Chondrocyte (in vitro differentiated cells): ENCODE results near the gene TMCC1. TPM values are rescaled to one million over a fixed set of nuclear protein-coding genes. Genes with fewer than 3 reads are reported as not detected.

ENCODE experiments used
- DNase-seq: peaks from one replicate; pipeline ENCODE4 v3.0.0; 2021; ENCODE audit warnings: mixed read lengths, low spot score
- H3K27ac Mint-ChIP-seq: one replicate; pipeline ENCODE4 v1.8.0; 2021; ENCODE audit warnings: mild to moderate bottlenecking, moderate library complexity, mixed read lengths; ENCODE audit not compliant: unreplicated experiment
- H3K27me3 Mint-ChIP-seq: 2 replicates; pipeline ENCODE4 v1.8.0; 2021; ENCODE audit warnings: low read depth, mixed read lengths
- H3K36me3 Mint-ChIP-seq: 2 replicates; pipeline ENCODE4 v1.8.0; 2021; ENCODE audit warnings: low read depth, mixed read lengths
- H3K4me1 Mint-ChIP-seq: 2 replicates; pipeline ENCODE4 v1.8.0; 2021; ENCODE audit warnings: low read depth, mild to moderate bottlenecking, mixed read lengths
- H3K4me3 Mint-ChIP-seq: one replicate; pipeline ENCODE4 v1.8.0; 2021; ENCODE audit warnings: mild to moderate bottlenecking, moderate library complexity, mixed read lengths; ENCODE audit not compliant: unreplicated experiment
- H3K9me3 Mint-ChIP-seq: 2 replicates; pipeline ENCODE4 v1.8.0; 2021; ENCODE audit warnings: low read depth, mixed read lengths
- total RNA-seq: library from RNA; stranded (reverse); gene quantifications from 3 replicates; pipeline ENCODE4 v1.2.1, GENCODE V29; 2021
- TF ChIP-seq, protein P1 (sequence below): fragments of 200-600 bp; sonication (generic); IDR thresholded peaks from 2 replicates; pipeline ENCODE4 v1.5.0; 2021; ENCODE audit warnings: antibody characterized with exemption, mild to moderate bottlenecking, moderate library complexity

Gene TMCC1
- total RNA-seq, 1 donor from 2014 or later: 34.3 TPM

DNA sequence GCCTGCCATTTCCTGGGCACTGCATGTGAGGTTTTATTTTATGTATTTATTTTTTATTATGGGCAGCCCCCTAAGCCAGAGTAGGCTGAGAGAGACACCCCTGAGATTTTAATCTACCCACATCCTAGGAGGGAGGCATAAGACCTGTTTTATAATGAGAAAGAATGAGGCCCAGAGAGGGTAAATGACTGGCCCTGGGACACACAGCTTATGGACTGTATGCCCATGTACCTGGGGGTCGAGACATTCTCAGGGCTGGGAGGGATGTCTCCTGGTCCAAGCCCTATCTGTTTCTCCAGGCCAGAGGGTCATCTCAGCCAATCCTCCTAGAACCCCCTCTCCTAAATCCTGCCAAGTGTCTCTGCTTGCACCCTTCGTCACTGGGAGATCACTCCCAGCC is 293.2 kb downstream of the TMCC1 start:
- Mint-ChIP-seq H3K27me3 (no peaks in the 10 kb centered on the region), H3K4me3 (no peak overlapping the region), H3K4me1 (peaks cover 91% of the 10 kb centered on the region), H3K36me3 (no peaks in the 10 kb centered on the region), H3K9me3 (no peaks in the 10 kb centered on the region), H3K27ac (peak overlapping the region; percentile 99)
- DNase-seq: no peak
- TF ChIP-seq, protein P1, sequence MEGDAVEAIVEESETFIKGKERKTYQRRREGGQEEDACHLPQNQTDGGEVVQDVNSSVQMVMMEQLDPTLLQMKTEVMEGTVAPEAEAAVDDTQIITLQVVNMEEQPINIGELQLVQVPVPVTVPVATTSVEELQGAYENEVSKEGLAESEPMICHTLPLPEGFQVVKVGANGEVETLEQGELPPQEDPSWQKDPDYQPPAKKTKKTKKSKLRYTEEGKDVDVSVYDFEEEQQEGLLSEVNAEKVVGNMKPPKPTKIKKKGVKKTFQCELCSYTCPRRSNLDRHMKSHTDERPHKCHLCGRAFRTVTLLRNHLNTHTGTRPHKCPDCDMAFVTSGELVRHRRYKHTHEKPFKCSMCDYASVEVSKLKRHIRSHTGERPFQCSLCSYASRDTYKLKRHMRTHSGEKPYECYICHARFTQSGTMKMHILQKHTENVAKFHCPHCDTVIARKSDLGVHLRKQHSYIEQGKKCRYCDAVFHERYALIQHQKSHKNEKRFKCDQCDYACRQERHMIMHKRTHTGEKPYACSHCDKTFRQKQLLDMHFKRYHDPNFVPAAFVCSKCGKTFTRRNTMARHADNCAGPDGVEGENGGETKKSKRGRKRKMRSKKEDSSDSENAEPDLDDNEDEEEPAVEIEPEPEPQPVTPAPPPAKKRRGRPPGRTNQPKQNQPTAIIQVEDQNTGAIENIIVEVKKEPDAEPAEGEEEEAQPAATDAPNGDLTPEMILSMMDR: no peak

DNA sequence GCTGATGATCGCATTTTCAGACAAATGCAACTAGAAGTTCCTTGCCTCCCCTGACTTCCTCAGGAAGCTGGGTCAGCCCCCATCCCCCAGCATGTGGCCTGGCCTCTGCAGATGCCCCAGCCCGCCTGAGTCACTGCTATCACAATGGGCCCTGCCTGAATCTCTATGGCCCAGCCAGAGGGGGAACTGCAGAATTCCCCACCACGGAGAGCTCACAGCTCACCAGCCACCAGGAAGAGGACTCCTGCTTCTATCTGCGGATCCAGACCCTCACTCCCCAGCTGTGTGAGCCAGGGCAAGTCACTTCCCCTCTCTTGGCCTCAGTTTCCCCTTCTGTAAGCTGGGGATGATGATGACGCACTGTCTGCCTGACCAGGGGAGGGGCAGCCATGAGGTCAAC is 293.9 kb downstream of the TMCC1 start:
- Mint-ChIP-seq H3K36me3 (no peaks in the 10 kb centered on the region), H3K4me3 (peak overlapping the region; percentile 43), H3K27me3 (no peaks in the 10 kb centered on the region), H3K9me3 (no peaks in the 10 kb centered on the region), H3K27ac (peak overlapping the region; percentile 99), H3K4me1 (peaks cover 97% of the 10 kb centered on the region)
- TF ChIP-seq, protein P1: no peak
- DNase-seq: no peak

DNA sequence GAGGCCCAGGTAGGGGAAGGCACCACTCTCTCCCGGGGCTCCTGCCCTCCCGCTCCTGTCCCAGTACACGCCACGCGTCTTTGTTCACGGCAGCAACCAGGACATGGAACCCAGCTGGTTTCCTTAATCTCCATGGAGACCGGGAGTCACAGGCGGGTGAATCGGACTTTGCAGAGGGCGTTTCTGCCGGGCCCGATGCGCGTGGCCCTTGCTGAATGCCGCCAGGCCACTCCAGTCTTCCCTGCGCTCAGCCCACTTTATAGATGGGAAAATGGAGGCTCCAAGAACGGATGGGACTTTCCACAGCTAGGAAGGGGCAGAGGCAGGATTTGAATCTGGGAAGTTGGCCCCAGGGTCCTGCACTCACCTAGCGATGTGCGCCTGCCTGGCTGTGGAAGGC is 294.4 kb downstream of the TMCC1 start:
- TF ChIP-seq, protein P1: no peak
- H3K9me3 Mint-ChIP-seq: no peaks in the 10 kb centered on the region
- H3K27me3 Mint-ChIP-seq: no peaks in the 10 kb centered on the region
- DNase-seq: no peak
- peaks cover 98% of the 10 kb centered on the region for H3K4me1 Mint-ChIP-seq
- H3K4me3 Mint-ChIP-seq: peak overlapping the region; percentile 40
- H3K36me3 Mint-ChIP-seq: no peaks in the 10 kb centered on the region
- H3K27ac Mint-ChIP-seq: peak overlapping the region; percentile 99

DNA sequence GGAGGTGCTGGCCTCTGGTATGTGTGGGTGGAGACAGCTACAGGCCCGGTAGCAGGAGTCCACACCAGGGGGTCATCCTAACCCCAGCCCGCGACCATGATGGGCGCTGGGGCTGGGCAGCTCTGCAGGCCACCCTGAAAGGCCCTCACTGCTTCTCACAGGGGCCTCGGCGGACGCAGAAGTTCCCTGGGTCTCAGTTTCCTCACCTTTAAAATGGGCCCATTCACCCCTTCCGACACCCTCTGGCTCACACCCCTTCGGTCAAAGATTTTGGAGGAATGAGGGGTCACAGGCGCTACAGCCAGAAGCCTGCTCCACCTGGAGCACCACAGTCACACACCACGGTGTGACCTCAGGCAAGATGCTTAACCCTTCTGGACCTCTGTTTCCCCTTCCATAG is 295.0 kb downstream of the TMCC1 start:
- H3K27me3 Mint-ChIP-seq: no peaks in the 10 kb centered on the region
- peak overlapping the region; percentile 53 for H3K4me3 Mint-ChIP-seq
- TF ChIP-seq, protein P1: no peak
- no peaks in the 10 kb centered on the region for H3K36me3 Mint-ChIP-seq
- no peaks in the 10 kb centered on the region for H3K9me3 Mint-ChIP-seq
- DNase-seq: no peak
- peaks cover 98% of the 10 kb centered on the region for H3K4me1 Mint-ChIP-seq
- peak overlapping the region; percentile 99 for H3K27ac Mint-ChIP-seq

DNA sequence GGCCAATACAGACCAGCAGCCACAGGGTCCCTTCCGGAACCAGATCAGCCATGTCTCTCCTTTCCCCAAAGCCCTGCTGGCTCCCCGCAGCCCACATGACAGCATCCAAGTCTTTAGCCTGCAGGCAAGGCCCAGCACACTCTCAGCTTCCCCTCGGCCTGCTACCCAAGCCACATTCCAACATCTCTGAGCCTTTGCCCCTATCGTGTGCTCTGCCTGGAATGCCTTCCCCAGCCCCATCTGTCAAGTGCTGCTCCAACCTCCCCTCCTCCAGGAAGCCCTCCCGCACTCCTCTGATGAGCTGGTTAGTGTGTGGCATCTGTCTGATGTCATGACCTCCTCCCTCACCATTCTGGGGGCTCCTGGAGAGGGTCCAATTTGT is 295.5 kb downstream of the TMCC1 start:
- Mint-ChIP-seq H3K27ac (peak overlapping the region; percentile 99), H3K36me3 (no peaks in the 10 kb centered on the region), H3K27me3 (no peaks in the 10 kb centered on the region), H3K9me3 (no peaks in the 10 kb centered on the region), H3K4me3 (peak overlapping the region; percentile 53), H3K4me1 (peaks cover 98% of the 10 kb centered on the region)
- TF ChIP-seq, protein P1: no peak
- DNase-seq: no peak

Other genes with a start within 250 kb of the TMCC1 start
- not detected in 3 replicates for gene TRH, start 81.0 kb upstream of the TMCC1 start, total RNA-seq
- gene ALG1L2, start 188.1 kb upstream of the TMCC1 start, total RNA-seq: 0.82 to 1.3 TPM in 2 of 3 replicates, not detected in the other